Stimulated activated CD8-positive, alpha-beta memory T cell treated with anti-CD3 and anti-CD28 coated beads, Interleukin-2, amount 100 ng/mL, for 1 hour (primary cell): ENCODE measurements around the gene KLK6.
"Not testable (repeated sequence)": the region's sequence is repeated elsewhere in the genome, so short reads cannot be mapped to it uniquely, and the experiment has no call there.

Experiments used
- DNase-seq, 2 donors: peaks; one replicate each; pipeline ENCODE4 v3.0.0-alpha.2; 2020; ENCODE audit warnings: low read depth in 2 of 2

The KLK6 gene

DNA sequence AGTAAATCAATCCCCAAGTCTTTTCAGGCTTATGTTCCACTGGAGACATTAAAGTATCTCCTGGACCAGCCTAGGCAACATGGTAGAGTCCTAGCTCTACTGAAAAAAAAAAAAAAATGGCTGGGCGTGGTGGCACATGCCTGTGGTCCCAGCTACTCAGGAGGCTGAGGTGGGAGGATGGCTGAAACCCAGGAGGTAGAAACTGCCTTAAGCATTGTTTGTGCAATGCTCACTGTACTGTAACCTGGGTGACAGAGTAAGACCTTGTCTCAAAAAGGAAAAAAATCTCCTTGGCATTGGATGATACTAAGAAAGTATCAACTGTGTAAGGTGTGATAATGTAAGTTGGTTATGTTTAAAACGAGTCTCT is 23.3 kb upstream of the KLK6 start:
- DNase-seq: no peak

DNA sequence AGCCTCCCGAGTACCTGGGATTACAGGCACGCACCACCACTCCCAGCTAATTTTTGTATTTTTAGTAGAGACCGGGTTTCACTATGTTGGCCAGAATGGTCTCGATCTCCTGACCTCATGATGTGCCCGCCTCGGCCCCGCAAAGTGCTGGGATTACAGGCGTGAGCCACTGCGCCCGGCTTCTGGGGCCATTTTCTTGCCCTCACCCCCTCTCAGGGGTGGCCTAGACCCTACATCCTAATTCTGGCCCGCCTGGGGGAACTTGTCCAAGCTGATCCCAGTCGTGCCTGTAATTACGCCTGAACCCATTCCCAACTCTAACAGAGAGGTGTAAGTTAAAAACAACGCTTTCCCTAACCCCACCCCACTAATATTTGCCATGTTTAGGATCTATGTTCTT is 15.0 kb upstream of the KLK6 start:
- not testable (repeated sequence) for DNase-seq

DNA sequence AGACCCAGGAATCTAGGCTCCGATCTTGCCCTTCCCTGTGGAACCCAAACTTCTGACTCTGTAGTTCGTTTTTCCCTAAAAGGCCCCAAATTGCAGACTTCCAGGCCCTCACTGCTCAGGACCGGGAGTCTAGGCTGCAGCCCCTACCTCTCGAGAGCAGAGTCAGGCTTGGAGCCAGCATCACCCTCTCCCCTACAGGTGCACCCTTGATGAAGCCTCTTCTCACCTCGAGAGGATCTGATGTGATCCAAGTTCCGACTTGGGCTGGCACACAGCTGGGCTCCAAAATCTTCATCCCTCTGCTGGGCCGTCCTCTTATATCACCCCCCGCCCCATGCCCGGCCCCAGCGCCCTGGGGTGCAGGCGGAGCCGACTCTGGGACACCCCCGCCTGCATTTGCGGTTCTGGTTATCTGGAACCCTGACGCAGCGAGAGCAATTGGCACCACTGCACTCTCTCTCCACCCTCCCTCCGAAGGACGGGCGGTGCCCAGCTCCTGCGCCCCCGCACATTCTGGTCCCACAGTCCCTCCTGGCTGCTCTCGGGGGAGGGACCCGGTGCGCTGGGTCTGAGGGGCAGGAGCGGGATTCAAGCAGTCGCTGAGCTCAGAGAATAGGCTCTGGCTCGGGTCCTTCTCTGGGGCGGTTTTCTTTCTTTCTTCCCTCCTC is 14.4 kb upstream of the KLK6 start, which contains the start of gene KLK7:
Gene KLK7 (minus strand): TSS at position 293 of the 668 bp plus-strand sequence. CDS start 1,518 bp downstream, outside the sequence.
- no peak for DNase-seq

DNA sequence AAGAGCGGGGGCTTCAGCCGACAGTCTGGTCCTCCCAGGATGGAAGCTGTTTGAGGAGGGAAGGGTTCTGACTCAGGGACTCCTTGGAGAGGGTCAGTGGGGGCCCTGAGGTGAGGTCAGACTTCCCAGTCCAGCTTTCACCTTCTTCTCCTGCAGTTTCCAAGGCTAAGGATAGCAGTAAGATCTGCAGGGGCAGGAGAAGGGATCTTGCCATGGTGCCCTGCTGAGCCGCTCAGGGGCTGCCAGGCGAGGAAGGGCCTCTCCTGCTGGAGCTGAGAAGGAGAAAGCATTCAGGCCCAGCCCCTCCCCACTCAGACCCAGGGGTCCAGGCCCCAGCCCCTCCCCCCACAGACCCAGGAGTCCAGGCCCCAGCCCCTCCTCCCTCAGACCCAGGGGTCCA is 12.8 kb upstream of the KLK6 start:
- no peak for DNase-seq

DNA sequence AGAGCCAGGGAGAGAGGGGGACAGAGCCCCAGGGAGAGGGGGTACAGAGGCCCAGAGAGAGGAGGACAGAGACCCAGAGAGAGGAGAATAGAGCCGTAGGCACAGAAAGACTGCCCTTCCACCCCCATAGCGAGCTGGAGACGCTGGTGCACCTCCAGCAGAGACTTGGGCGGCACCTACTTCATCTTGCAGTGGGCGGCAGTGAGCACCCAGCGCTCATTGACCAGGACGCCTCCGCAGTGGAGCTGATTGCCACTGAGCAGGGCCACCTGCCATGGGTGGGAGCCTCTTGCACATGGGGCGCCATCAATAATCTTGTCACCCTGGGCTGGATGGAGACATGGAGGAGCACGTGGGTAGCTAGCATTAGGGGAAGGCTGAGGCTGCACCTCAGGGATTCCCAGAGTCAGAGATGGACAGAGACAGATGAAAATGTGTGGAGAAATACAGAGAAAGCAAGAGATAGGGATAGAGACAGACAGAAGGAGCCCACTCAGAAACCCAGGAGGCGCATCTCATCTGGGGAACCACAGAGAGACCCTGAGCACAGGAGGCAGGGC is 12.3 kb upstream of the KLK6 start:
- no peak for DNase-seq

DNA sequence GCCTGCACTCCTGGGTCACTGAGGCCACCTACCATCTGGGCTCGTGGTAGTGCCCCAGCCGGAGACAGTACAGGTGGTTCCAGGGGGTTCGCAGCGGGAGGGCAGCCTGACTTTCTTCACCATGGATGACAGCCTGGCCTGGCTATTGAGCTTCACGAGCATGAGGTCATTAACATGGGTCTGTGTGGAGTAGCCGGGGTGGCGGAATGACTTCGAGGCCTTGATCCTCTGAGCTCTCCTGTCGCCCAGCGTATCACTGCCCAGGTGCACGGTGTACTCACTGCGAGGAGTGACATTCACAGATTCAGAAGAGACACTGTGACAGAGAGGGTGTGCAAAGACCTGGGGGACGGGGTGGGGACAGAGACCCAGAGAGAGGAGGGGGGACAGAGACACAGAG is 10.8 kb upstream of the KLK6 start:
- DNase-seq: no peak

DNA sequence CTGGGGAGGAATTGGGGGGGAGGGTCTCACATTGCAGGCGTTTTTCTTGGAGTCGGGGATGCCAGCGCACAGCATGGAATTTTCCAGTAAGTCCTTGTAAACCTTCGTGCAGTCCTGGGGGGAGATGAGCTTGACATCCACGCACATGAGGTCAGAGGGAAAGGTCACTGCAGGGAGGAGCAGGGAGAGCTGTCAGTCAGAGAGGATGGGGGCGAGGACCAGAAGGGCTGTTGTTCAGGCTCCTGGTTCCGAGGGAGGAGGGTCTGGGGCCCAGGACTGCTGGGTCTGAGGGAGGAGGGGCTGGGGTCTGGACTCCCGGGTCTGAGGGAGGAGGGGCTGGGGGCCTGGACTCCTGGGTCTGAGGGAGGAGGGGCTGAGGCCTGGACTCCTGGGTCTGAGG is 10.4 kb upstream of the KLK6 start:
- DNase-seq: no peak

DNA sequence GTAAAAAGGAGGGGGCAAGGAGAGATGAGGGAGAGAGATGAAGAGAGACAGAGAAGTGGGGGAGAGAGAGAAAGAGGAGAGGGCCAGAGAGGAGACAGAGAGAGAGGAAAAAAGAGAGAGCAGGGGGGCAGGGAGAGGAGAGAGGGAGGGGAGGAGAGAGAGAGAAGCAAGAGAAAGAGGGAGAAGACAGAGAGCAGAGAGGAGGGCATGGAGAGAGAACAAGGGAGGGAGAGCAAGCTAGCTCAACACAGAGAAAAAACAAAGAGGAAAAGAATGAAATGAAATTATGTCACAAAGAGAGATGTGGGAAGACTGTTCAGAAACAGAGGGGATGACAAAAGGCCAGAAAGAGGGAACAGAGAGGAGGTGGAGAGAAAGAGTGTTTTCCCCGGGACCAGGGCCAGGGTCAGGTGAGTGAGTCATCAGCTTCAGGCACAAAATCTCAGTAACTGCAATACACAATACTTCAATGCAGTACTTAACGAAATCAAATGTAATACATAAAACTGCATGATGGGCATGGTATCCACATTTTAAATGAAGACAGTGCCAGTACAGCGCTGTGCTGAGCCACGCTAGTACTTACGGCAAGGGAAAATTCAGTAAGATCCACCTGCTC is 9.5 kb upstream of the KLK6 start:
- DNase-seq: no peak

DNA sequence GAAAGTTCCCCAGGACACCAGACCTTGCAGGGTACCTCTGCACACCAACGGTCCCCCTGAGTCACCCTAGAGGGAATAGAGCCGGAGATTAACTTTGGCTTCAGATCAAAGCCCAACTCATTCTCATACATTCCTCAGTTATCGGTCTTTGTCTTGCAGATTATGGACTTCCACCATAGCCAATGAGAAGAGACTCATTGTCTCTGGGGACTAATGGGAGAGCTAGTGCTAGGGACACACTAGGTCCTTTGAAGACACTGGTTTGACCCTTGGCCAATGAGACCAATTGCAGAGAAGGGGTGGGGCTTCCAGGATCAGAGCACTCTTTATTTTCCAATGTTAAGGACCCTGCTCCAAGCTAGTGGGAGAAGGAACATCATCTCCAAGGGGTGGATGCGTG is 8.2 kb upstream of the KLK6 start:
- DNase-seq: no peak

DNA sequence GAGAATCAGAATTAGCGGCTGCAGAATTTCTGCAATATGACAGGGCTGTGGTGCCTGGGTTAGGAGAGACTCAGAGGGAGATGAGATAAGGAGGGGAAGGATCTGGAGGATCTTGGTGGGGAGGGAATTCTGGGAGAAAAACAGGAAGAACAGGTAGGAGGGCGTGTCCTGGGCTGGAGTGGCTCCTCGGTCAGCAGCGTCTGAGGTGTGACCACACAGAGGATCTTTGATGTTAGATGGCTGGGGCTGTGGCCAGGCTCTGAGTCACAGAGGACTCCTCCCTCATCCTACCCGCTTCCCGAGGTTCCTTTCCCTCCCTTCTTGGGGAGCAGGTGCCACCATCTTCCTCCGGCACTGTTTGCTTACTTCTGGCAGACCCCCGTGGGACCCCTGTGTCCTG is 6.4 kb upstream of the KLK6 start:
- no peak for DNase-seq

DNA sequence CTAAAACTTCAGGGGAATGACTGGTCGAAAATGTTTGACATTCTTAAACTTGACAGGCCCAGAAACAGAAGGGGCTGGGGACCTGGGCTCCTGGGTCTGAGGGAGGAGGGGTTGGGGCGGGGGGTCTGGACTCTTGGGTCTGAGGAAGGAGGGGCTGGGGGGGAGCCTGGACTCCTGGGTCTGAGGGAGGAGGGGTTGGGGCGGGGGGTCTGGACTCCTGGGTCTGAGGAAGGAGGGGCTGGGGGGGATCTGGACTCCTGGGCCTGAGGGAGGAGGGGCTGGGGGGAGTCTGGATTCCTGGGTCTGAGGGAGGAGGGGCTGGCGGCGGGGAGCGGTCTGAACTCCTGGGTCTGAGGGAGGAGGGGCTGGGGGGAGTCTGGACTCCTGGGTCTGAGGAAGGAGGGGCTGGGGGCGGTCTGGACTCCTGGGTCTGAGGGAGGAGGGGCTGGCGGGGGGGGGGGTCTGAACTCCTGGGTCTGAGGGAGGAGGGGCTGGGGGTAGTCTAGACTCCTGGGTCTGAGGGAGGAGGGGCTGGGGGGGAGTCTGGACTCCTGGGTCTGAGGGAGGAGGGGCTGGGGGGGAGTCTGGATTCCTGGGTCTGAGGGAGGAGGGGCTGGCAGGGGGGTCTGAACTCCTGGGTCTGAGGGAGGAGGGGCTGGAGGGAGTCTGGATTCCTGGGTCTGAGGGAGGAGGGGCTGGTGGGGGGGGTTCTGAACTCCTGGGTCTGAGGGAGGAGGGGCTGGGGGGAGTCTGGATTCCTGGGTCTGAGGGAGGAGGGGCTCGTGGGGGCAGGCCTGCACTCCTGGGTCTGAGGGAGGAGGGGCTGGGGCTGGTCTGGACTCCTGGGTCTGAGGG is 5.5 kb upstream of the KLK6 start:
- DNase-seq: no peak

DNA sequence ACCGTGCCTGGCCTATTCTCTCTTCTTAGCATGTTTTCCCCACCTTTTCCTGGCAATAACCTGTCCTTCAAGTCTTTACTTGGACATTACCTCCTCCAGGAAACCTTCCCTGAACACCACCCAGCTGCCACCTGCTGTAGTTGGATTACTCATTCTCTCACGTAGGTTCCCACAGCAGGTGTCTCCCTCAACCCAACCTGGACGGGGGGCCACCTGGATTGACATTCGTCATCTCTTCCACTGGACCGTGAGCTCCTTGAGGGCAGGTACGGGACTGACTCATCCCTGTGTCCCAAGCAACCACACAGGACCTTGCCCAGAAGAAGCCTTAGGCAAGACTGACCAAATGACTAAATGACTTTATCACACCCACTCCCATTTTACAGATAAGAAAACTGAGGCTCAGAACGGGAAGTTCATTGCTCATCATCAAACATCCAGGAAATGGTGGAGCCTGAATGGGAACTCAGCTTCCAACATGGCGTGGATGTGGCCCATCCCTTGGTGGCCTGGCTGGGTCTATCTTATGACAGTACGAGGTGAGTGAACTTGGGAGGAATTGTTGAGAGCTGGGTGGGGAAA is 3.5 kb upstream of the KLK6 start:
- DNase-seq: no peak

DNA sequence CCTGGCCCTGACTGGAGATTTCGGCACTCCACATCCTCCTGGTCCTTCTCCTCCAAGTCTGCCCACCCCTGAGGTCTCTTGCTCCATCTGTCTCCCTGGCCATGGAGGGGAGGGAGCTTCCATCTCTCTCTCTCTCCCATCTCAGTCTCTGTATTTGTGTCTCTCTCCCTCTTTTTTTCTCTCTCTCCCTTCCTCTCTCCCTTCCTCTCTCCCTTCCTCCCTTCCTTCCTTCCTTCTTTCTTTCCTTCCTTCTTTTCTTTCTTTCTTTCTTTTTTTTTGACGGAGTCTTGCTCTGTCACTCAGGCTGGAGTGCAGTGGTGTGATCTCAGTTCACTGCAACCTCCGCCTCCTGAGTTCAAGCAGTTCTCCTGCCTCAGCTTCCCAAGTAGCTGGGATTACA is 419 bp upstream of the KLK6 start:
- DNase-seq: not testable (repeated sequence)

DNA sequence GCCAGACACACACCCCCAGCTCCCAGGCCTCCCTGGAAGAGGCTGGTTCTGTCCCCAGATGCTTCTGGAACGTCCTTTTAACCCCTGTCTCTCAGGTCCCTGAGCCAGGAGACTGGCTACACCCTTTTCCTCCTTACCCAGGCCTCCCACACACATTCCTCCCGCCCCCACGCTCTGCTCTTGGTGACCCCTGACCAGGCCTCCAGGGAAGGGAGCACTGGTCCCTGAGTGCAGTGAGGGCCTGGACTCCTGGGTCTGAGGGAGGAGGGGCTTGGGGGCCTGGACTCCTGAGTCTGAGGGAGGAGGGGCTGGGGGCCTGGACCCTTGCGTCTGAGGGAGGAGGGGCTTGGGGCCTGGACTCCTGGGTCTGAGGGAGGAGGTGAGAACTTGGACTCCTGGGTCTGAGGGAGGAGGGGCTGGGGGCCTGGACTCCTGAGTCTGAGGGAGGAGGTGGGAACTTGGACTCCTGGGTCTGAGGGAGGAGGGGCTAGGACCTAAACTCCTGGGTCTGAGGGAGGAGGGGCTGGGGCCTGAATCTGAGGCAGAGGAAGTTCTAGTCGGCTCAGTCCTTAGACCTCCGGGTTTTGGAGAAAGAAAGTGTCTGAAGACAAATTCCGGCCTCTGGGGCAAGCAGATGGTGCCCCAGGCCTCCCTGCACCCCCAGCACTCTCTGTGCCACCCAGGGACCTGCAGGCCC is 527 bp downstream of the KLK6 start:
- no peak for DNase-seq

DNA sequence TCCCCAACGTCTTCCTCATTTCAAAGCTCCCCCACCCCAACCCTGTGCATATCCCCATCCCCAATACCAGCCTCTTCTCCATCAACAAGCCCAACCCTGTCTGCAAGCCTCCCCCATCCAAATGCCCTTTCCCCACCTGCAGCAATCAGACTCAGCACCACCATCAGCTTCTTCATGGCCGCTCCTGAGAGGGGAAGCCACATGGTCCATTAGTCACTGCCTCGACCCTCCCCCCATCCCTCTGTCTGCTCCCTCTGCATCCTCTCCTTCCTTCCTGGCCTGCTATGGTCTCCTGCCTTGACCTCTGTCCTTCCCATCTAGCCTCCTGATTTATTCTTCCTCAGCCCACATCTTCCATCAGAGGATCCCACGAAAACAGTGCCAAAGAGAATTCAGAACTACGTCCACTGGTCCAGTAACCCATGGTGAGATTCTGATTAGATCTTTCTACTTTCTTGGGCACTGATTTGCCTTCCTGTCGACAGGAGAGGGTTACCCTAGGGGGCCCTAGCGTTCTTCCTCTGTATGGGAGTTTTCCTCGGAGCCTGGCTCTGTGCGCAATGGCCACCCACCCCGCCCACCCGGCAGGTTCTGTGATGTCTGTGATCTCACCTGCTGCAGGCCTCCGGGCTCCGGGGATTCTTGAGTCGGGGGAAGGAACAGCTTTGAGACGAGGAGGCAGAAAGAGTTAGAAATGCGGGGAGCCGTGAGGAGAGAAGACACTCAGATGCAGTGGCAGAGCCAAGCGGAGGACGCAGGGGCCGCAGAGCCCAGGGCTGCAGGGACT is 1.3 kb downstream of the KLK6 start:
- no peak for DNase-seq

DNA sequence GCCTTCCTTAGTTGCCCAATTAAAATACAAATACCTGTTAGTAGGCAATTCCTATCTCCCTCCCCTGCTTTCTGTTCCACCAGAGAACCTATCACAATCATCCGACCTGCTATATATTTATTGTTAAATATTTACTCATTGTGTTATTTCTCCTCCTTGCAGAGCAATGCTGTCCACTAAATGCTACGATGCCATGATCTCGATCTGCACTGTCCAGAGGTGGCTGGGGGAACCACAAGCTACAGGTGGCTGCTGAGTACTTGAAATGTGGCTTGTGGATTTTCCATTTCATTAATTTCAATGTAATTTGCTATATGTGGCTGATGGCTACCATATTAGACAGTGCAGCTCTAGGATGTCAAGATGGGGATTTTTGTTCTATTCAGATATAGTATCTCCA is 5.1 kb downstream of the KLK6 start:
- no peak for DNase-seq

DNA sequence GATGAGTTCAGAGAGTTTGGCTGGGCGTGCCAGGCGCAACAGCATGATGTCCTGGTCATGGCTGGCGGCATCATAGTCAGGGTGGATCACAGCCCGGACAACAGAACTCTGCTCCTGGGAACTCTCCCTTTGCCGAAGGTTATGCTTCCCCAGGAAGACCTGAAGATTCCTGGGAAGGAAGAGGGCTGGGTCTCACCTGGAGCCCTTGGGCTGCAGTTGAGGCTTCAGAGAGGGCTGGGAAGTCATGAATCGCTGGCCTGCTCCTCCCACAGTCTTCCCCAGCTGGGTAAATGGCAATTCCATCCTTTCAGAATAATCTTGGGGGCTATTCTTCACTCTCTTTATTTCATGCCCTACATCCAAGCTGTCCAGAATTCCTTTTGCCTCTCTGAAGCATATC is 6.0 kb downstream of the KLK6 start:
- no peak for DNase-seq

DNA sequence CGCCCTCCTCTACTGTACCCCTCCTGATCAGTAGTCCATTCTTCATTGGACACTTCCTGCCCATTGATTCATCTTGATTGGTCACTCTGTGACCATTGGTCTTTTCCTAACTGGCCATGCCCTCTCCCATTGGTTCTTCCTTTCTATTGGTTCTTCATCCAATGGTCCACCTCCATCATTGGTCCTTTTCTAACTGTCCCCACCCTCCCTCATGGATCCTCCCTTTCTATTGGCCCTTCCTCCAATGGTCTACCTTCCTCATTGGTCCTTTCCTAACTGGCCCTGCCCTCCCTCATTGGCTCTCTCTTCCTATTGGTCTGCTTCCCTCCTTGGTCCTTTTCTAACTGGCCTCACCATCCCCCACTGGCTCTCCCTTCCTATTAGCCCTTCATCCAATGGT is 7.1 kb downstream of the KLK6 start:
- no peak for DNase-seq

DNA sequence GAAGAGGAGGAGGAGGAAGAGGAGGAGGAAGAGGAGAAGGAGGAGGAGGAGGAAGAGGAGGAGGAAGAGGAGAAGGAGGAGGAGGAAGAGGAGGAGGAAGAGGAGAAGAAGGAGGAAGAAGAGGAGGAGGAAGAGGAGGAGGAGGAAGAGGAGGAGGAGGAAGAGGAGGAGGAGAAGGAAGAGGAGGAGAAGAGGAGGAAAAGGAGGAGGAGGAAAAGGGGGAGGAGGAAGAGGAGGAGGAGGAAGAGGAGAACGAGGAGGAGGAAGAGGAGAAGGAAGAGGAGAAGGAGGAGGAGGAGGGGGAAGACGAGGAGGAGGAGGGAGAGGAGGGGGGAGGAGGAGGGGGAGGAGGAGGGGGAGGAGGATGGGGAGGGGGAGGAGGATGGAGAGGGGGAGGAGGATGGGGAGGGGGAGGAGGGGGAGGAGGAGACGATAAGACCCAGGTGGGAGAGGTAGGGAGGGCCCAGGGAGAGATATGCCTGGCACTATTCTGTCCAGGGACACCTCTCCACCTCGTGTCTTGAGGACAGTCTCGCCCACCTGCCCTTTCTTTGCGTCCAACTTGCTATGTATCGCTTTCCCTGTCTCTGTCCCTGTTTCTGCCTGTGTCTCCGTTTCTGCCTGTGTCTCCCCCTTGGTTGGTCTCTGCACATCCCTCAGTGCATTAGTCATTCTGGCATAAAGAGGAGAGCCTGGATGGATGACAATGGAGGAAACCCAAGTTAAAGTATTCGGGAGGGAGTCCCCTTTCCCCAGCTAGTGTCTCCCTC is 9.5 kb downstream of the KLK6 start:
- no peak for DNase-seq

DNA sequence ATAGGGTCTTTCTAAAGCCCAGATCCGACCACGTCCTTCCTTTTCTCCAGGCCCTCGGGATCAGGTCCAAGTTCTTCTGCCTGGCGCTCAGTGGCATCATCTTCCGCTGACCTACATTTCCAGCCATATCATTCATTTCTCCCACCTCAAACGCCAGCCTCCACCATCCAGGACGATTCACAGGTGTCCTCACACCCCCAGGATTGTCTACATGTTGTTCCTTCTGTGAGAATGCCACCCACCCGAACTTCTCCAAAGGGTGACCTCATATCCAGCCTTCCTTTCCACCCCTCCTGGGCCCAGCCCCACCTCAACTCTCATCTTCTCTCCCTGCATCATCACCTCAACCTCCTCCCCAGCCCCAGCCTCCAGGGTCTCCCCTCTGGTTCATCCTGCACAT is 11.8 kb downstream of the KLK6 start:
- no peak for DNase-seq
